Measurements from ENCODE around the gene ZMYND8. TPM values are rescaled to one million over a fixed set of nuclear protein-coding genes. Genes with fewer than 3 reads are reported as not detected.
"Not testable (repeated sequence)": the region's sequence is repeated elsewhere in the genome, so short reads cannot be mapped to it uniquely, and the experiment has no call there.

Gene ZMYND8
- total RNA-seq, 2 donors from 2014 or later = 22.6 to 27.5 TPM

DNA sequence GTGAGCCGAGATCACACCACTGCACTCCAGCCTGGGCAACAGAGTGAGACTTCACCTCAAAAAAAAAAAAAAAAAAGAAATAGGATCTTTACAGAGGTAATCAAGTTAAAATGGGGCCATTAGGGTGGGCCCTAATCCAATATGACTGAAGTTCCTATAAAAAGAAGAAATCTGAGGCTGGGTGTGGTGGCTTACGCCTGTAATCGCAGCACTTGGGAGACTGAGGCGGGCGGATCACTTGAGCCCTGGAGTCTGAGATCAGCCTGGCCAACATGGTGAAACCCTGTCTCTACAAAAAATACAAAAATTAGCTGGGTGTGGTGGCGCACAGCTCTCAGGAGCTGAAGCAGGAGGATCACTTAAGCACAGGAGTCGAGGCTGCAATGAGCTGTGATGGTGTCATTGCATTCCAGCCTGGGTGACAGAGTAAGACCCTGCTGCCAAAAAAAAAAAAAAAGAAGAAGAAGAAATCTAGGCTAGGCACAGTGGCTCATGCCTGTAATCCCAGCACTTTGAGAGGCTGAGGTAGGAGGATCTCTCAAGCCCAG is 19.7 kb upstream of the ZMYND8 start:
- DNase-seq; intact Hi-C loops (cut with DNase I): not testable (repeated sequence)
- ATAC-seq = peak in 1 of 2 donors; percentile 8

DNA sequence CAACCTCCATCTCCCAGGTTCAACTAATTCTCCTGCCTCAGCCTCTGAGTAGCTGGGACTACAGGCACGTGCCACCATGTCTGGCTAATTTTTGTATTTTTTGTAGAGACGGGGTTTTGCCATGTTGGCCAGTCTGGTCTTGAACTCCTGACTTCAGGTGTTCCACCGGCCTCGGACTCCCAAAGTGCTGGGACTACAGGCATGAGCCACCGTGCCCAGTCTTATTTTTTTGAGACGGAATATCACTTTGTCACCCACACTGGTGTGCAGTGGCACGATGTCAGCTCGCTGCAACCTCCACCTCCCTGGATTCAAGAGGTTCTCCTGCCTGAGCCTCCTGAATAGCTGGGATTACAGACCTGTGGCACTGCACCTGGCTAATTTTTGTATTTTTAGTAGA is 17.6 kb upstream of the ZMYND8 start:
- DNase-seq; intact Hi-C loops (cut with DNase I); ATAC-seq: not testable (repeated sequence)

DNA sequence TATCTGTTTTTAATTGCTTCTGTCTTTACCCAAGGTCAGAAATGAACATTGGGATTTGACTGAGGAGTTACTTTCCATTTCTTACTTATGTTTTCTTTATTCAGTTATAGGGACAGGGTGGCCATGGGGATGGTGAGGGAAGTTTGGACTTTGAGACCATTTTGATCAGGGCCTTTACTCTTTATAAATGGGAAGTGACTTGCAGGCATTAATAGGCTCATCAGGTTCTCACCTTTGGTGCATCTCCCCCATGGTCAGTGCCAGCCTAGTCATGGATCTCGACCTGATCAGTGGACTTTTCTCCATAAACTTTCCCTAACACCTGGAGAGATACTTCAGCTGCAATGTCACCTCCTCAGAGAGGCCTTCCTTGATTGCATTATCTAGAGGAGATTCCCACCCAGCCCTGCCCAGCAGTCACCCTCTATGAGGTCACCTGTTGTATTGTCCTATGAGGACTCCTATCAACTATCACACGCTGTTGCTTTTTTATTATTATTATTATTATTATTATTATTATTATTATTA is 16.8 kb upstream of the ZMYND8 start:
- intact Hi-C loops (cut with DNase I) = no loop called here
- no peak for DNase-seq

DNA sequence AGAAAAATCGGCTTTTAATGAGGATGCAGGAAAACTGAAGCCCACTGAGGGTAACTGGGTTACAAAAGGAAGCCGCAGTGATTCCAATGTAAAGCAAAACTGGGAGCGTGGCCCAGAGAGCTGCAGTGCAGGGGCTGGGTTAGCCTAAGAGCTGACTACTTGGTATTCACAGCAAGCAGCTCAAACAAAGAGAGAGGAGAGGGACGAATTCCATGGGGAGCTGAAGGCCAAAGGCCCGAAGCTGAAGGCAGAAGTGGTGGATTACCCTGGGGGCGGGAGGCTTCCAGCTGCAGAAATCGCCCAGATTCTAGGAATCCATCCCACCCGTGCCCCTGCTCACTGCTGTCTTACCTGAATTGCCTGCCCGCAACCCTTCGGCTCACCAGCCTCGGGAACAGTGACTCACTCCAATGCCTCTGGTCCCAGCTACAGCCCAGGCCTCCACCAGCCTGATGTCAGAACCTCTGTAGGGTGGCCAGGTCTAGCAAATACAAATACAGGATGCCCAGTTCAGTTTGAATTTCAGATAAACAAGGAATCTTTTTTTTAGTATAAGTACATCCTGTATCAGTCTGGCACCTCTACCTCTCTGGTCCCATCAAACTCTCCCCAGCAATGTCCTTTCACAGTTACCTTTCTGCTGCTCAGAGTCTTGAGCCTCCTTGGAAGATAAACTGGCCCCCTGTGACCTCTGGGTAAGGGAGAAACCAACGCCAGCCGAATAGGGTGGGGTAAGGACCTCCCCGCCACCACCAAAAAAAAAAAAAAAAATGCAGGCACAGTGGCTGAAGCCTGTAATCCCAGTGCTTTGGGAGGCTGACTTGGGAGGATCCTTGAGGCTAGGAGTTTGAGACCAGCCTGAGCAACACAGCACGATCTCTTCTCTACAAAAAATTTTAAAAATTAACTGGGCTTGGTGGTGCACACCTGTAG is 14.6 kb upstream of the ZMYND8 start:
- ATAC-seq (no peak), DNase-seq (no peak)
- intact Hi-C loops (cut with DNase I) = no loop called here

More for the DNA sequence above, 16.8 kb upstream of the ZMYND8 start:
- ATAC-seq = no peak

DNA sequence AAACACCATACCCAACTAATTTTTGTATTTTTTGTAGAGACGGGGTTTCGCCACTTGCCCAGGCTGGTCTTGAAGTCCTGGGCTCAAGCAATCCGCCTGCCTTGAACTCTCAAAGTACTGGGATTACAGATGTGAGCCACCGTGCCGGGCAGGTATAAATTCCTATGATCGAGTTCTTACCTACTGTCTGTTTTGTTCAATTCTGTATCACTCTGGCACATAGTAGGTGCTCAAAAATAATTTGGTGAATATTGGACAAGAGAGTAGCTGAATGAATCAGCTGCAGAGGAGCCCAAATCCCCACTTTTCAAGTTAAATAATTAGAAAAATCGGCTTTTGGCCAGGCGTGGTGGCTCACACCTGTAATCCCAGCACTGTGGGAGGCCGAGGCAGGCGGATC is 13.7 kb upstream of the ZMYND8 start:
- intact Hi-C loops (cut with DNase I) = no loop called here
- no peak for ATAC-seq
- no peak for DNase-seq

DNA sequence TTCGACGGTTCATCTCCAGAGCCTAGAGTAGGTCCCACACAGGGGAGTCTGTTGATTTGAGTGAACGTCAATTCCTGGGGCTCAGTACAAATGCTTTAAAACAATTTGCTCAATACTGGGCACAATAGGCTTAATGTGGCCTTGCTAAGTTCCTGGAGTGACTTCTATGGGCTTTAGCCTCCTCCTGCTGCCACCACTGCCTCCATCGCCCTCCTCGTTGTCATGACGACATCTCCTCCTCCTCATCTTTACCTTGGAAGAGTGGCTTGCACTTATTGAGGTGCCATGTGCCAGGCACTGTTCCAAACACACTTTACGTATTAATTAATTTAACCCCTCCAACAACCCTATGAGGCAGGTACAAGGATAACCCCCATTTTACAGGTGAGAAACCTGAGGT is 11.8 kb upstream of the ZMYND8 start:
- ATAC-seq (no peak), DNase-seq (no peak)
- intact Hi-C loops (cut with DNase I) = no loop called here

DNA sequence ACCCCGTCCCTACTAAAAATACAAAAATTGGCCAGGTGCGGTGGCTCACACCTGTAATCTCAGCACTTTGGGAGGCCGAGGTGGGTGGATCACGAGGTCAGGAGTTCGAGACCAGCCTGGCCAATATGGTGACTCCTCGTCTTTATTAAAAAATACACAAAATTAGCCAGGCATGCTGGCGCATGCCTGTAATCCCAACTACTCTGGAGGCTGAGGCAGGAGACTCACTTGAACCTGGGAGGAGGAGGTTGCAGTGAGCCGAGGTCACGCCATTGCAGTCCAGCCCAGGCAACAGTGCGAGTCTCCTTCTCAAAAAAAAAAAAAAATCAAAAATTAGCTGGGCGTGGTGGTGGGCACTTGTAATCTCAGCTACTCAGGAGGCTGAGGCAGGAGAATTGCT is 9.8 kb upstream of the ZMYND8 start:
- intact Hi-C loops (cut with DNase I); DNase-seq; ATAC-seq: not testable (repeated sequence)

DNA sequence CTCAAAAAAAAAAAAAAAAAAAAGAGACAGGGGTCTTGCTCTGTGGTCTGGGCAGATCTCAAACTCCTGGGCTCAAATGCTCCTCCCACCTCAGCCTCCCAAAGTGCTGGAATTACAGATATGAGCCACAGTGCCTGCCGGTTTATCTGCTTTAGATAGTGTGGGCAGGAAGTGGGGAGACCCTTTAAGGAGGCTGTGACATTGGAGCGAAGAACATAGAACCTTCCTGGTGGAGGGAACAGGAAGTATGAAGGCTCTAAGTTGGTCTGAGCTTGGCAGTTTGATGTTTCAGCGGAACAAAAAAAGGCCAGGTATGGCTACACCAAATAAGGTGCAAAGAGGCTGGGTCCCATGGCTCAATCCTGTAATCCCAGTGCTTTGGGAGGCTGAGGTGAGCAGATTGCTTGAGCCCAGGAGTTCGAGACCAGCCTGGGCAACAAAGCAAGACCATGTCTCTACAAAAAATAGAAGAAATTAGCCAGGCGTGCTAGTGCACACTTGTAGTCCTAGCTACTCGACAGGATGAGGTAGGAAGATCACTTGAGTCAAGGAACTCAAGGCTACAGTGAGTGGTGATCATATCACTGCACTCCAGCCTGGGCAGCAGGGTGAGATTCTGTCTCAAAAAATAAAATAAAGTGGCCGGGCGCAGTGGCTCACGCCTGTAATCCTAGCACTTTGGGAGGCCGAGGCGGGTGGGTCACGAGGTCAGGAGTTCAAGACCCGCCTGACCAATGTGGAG is 8.7 kb upstream of the ZMYND8 start:
- no peak for ATAC-seq
- intact Hi-C loops (cut with DNase I) = no loop called here
- no peak for DNase-seq

DNA sequence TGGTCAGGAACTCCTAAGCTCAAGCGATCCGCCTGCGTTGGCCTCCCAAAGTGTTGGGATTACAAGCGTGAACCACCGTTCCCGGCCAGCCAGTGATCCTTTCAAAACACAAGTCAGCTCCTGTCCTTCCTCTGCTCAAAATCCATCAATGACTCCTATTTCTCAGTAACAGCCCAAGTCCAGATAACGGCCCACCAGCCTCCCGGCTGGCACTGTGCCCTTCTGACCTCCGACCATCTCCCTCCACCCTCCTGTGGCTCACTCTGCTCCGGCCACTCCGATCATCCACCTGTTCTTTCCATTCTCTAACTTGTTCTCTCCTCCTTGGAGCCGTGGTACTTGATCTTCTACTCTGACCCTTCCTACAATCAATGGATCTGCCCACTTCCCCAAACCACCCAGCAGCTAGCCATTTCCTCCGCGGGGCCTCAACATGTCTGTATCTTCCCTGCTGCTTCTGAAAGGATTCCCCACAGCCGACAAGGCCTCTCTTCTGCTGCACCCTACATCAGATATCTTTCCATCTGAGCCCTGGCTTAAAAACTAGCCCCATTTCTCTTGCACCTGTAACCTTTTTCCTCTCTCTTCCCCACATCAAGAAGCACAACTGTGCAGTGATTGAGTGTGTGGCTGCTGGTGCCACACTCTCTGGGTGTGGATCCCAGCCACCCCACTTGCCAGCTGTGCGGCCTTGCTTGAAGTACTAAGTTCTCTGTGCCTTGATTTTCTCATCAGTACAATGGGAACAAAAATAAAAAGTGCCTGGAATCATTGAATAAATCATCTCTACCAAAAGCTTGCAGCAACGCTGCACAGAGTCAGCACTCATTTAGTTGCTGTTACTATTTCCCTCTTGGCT is 6.1 kb upstream of the ZMYND8 start:
- DNase-seq = no peak
- ATAC-seq = no peak
- intact Hi-C loops (cut with DNase I) = loop anchor here in 1 of 2 donors (5.0 kb wide), 1 partner anchor 90 kb away; no protein-coding TSS in a partner anchor

DNA sequence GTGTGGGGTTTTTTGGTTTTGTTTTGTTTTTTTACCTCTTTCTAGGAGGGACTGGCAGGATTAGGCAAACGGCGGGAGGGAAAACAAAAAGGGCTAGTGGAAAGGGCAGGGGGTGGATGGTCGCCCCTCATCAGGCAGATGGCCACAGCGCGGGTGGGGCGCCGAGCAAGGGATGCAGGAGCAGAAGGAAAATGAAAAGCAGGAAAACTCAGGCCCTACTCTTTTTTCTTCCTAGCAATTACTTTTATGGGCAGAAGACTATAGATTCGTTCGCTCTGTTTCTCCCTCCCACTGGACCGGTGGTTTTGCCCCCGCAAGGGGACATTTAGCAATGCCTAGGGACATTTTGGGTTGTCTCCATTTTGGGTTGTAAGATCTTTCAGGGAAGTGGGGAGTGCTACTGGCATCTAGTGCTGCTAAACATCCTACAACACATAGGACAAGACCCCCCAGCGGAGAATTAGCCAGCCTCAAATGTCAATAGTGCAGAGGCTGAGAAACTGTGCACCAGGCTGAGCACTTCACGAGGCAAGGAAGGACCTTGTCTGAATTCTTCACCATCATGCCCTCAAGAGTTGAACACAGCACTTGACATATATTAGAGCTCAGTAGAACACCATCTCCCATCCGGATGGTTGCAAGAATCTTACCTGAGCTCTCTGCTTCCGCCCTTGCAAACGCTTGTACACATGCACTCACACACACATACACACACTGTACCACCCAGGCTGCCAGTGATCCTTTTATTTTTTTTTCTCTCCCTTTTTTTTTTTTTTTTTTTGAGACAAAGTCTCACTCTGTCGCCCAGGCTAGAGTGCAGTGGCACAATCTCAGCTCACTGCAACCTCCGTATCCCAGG is 4.8 kb upstream of the ZMYND8 start:
- intact Hi-C loops (cut with DNase I) = loop anchor here in 1 of 2 donors (5.0 kb wide), 1 partner anchor 89 kb away; no protein-coding TSS in a partner anchor
- ATAC-seq (no peak), DNase-seq (peak; percentile 48)

DNA sequence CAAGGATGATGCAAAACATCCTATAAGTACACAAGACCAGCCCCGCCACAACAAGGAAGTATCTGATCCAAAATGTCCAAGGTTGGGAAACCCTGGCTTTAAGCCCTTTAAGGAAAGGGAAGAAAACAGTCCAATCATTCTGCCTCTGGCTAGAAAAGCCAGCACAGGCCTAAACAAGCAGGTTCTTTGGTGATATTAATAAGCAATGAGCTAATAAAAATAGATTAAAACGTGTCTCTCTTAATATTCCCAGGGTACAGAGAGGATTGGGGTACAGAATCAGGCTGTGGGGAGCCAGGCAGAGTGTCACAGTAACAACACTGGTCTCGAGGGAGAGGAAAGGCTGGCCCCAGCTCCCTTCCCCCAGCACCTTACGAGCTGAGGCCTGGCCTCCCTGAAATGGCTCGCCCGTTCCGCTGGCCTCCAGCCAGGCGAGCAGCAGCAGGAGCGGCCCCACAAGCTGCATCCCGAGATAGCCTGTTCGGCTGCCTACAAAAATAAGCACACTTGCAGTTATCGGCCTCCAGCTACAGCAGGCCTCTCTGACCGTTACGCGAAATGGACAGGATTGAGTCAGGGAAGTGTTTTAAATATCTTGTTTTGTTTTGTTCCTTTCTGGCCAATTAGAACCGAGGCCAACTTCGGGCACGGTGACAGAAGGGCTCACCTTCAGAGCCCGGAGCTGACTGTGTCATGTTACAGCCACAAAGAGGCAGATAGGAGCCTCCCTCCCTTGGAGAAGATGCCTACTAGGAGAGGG is 4.0 kb upstream of the ZMYND8 start:
- ATAC-seq (peak; percentile 51 to 65), DNase-seq (peak; percentile 94)
- intact Hi-C loops (cut with DNase I) = loop anchor here in 1 of 2 donors (5.0 kb wide), 1 partner anchor 88 kb away; no protein-coding TSS in a partner anchor

DNA sequence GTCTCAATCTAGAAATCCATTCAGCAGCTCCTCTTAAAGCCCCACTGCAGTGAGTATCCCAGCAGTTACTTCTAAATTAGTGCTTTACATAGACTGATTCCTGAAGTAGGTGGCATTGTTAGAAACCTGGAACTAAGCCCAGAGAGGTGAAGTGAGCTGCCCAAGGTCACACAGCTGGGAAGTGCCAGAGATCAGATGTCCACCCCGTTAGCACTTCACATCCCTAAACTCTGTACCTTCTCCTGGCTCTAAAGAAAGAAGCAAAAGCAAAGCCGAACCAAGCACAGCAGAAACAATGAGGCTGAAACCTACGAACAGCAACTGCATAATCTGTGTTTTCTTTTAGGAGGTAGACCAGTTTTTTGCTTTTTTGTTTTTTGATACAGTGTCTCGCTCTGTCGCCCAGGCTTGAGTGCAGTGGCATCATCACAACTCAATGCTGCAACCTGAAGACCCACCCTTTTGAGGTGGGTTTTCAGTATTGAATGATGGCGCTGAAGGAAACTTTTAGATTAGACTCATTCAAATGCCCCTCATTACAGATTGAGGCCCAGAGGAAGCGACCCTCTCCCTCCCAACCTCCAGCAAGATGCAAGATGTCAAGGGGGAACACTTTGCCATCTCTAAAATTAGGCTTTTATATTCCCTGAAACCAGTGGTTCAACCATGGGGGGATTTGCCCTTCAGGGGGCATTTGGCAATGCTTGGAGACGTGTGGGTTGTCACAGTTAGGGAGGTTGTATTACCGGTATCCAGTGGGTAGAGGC is 3.2 kb upstream of the ZMYND8 start:
- ATAC-seq (peak; percentile 0), DNase-seq (no peak)
- intact Hi-C loops (cut with DNase I) = loop anchor here (2.0 to 5.0 kb wide), 4 partner anchors 25 to 87 kb away; no protein-coding TSS in a partner anchor

DNA sequence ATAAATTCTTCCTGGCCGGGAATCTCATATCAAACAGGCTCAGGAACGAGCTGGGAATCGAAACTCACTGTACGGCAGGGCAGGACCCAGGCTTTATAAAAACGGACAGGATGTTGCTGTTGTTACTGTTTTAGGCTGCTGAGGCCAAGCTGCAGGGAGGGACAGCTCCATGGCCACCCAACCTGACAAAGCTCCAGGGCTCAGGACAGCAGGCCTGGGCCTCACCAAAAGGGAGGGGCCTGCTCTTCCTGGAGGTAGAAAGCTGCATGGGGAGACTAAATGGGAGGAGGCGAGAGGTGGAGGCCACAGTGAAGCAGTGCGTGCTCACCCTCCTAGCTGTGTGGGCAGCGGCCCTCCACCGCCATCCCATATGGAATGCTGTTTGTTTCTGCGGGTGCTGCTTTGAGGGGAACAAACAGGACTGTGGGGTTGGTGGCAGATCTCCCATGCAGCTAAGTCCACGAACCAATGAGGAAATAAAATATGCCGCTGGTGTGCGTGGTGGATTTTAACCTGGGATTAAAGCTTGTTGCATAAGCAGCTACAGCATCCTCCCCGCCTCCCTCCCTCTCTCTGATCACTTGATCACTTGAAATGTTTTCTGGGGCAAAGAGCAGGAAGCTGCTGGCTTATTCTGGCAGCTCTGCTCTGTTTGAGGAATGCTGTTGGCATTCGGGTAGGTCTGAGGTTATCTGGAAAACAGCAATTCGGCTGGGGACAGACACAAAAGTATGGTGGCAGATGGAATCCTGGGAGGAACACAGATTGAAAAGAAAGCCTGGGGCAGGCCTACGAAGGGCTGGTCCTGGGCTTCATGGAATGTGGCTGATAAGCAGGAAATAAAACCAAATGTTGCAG is 2.4 kb upstream of the ZMYND8 start:
- DNase-seq = peak; percentile 80
- ATAC-seq = peak; percentile 43 to 73
- intact Hi-C loops (cut with DNase I) = loop anchor here (2.0 to 5.0 kb wide), 3 partner anchors 24 to 42 kb away; no protein-coding TSS in a partner anchor

DNA sequence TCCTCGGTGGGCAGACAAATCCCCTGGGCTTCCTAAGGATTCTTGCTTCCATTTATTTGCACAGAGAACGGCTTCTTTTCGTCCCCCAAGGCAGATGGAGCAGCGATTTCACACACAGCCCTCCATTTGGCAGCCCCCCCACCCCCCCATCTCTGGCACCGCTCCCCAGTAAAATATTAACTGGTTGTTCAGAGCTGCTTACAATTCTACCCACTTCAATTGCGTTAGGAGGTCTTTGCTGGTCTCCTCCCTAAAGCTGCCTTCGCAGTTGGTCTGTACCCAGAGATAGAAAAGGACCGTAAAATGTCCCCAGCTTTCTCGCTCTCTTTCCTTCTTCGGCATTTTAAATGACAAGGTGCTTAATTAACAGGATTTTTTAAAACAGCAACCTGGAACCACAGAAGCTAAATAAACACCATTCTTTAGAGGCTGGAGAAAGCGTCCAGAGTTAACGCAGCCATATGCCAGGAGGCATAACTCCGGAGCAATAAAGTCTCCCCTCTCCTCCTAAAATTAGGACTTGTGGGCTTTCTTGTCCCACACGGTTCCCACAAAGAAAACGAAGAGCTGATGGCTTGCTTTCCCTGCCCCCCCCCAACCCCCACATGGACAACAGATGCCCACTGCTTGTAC is 1.7 kb upstream of the ZMYND8 start:
- DNase-seq = no peak
- ATAC-seq = no peak
- intact Hi-C loops (cut with DNase I) = loop anchor here (2.0 to 5.0 kb wide), 3 partner anchors 23 to 41 kb away; no protein-coding TSS in a partner anchor

Measured in left cardiac atrium (tissue), 4 donors.